Kidney epithelial cell (primary cell): ENCODE results near the gene EP400. TPM values are rescaled to one million over a fixed set of nuclear protein-coding genes. Genes with fewer than 3 reads are reported as not detected.

ENCODE experiments used
- DNase-seq: peaks from one replicate; pipeline ENCODE4 v3.0.0-alpha.2; 2010; ENCODE audit warnings: low read depth
- H3K27me3 ChIP-seq: 2 replicates; pipeline ENCODE4 v1.6.0; 2011; ENCODE audit warnings: low read length; ENCODE audit not compliant: control insufficient read depth, insufficient read depth
- H3K36me3 ChIP-seq: 2 replicates; pipeline ENCODE4 v1.5.1; 2011; ENCODE audit warnings: low read length; ENCODE audit not compliant: control insufficient read depth, insufficient read depth
- H3K4me3 ChIP-seq: 2 replicates; pipeline ENCODE4 v1.5.1; 2011; ENCODE audit warnings: low read depth, mild to moderate bottlenecking, control low read depth, low read length
- total RNA-seq: library from RNA; depleted of rRNA; stranded (reverse); fragments of >200 nt; gene quantifications from 2 replicates; pipeline ENCODE4 v1.2.3, GENCODE V29; 2015
- TF ChIP-seq, protein P1 (sequence below): IDR thresholded peaks from 2 replicates; pipeline ENCODE4 v1.5.1; 2011; ENCODE audit warnings: mild to moderate bottlenecking, moderate library complexity, low read length, control low read depth, inconsistent platforms; ENCODE audit not compliant: insufficient read depth, poor library complexity, severe bottlenecking

Gene EP400
- total RNA-seq, 1 donor from 2014 or later: 21.4 TPM

GRCh38 chr12:132115500-132115899, 165.8 kb downstream of the EP400 start:
- TF ChIP-seq, protein P1, sequence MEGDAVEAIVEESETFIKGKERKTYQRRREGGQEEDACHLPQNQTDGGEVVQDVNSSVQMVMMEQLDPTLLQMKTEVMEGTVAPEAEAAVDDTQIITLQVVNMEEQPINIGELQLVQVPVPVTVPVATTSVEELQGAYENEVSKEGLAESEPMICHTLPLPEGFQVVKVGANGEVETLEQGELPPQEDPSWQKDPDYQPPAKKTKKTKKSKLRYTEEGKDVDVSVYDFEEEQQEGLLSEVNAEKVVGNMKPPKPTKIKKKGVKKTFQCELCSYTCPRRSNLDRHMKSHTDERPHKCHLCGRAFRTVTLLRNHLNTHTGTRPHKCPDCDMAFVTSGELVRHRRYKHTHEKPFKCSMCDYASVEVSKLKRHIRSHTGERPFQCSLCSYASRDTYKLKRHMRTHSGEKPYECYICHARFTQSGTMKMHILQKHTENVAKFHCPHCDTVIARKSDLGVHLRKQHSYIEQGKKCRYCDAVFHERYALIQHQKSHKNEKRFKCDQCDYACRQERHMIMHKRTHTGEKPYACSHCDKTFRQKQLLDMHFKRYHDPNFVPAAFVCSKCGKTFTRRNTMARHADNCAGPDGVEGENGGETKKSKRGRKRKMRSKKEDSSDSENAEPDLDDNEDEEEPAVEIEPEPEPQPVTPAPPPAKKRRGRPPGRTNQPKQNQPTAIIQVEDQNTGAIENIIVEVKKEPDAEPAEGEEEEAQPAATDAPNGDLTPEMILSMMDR: no peak
- H3K27me3 ChIP-seq: no peaks in the 10 kb centered on the region
- H3K36me3 ChIP-seq: peaks cover 2% of the 10 kb centered on the region
- no peak overlapping the region for H3K4me3 ChIP-seq
- DNase-seq: no peak

GRCh38 chr12:132116709-132117557, 167.2 kb downstream of the EP400 start:
- H3K36me3 ChIP-seq: no peaks in the 10 kb centered on the region
- H3K27me3 ChIP-seq: no peaks in the 10 kb centered on the region
- TF ChIP-seq, protein P1: no peak
- no peak for DNase-seq
- no peak overlapping the region for H3K4me3 ChIP-seq

- DNase-seq: no peak
- Histone ChIP-seq H3K36me3 (no peaks in the 10 kb centered on the region), H3K4me3 (no peak overlapping the region), H3K27me3 (no peaks in the 10 kb centered on the region)
- TF ChIP-seq, protein P1: no peak
Observed at GRCh38 chr12:132117558-132117875, 167.8 kb downstream of the EP400 start.

- Histone ChIP-seq H3K27me3 (no peaks in the 10 kb centered on the region), H3K4me3 (no peak overlapping the region), H3K36me3 (no peaks in the 10 kb centered on the region)
- TF ChIP-seq, protein P1: no peak
- no peak for DNase-seq
Observed at GRCh38 chr12:132118876-132119275, 169.1 kb downstream of the EP400 start.

DNA sequence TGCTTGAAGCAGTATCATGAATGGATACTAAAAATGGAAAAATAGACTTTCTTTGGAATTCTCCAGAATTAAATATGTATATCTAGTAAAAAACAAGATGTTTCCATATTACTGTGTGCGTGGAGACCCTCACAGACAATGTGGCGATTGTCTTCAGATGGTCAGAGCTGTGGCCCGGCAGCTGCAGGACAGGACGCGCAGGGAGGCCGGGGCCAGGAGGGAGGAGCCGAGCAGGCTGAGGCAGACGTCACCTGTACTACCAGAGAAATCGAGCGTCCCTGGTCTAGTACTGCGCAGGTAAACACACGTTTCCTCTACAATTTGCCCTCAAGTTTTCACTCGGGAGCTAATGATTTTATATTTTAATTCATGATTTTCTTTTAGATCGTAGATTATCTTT, 171.5 kb downstream of the EP400 start:
- DNase-seq: no peak
- TF ChIP-seq, protein P1: no peak
- Histone ChIP-seq H3K36me3 (no peaks in the 10 kb centered on the region), H3K27me3 (no peaks in the 10 kb centered on the region), H3K4me3 (no peak overlapping the region)

DNA sequence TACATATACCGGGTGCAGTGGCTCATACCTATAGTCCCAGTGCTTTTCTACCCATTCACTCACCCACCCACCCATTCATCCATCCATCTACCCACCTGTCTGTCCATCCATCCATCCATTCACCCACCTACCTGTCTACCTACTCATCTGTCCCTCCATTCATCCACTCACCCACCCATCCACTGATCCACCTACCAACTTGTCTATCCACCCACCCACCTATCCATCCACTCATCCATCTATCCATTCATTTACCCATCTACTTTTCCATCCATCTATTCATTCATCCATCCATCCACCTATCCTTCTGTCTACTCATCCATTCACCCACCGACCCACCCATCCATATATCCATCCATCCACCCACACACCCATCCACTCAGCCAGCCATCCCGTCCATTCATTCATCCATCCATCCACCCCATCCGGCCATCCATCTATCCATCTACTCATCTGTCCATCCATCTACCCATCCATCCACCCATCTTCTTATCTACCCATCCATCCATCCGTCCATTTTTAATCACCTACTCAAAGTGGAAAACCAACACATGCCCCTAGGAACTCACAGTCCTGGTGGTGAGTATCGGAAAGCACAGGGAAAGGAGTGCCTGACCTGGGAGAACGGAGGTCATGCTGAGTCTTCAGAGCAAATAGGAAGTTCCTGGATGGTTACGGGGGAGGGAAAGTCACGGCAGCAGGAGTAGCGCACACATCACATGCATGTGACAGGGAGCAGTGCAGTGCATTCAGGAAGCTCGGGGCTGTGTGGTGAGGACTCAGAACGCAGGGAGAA, 174.4 kb downstream of the EP400 start:
- no peaks in the 10 kb centered on the region for H3K36me3 ChIP-seq
- H3K27me3 ChIP-seq: no peaks in the 10 kb centered on the region
- TF ChIP-seq, protein P1: no peak
- no peak for DNase-seq
- H3K4me3 ChIP-seq: no peak overlapping the region
